ENCODE data around the gene VWCE. TPM values are rescaled to one million over a fixed set of nuclear protein-coding genes. Genes with fewer than 3 reads are reported as not detected.

VWCE gene
- total and polyA plus RNA-seq, 10 of the 15 experiments (the other 5 are each of a cell fraction or from before 2014, with no cell fraction given) = 0.10 to 4.9 (median 2.4) TPM

- ChIA-PET CTCF (no interaction called here), POLR2A (no interaction called here), RAD21 (ENCODE audit: unreplicated experiment) (no interaction called here), SMC1A (ENCODE audit: uncharacterized antibody, unreplicated experiment) (no interaction called here)
- Histone ChIP-seq H2AFZ (ENCODE audit: control insufficient read depth, low read depth, low read length) (no peak overlapping the region), H3K79me2 (ENCODE audit: control insufficient read depth, insufficient read depth, low read length) (no peaks in the 10 kb centered on the region), H3K36me3 (ENCODE audit: control insufficient read depth in 2 of 2, insufficient read depth in 2 of 2, low read length in 1 of 2) (no peaks in the 10 kb centered on the region), H3K4me2 (ENCODE audit: control insufficient read depth, insufficient read depth) (no peak overlapping the region), H3K4me1 (ENCODE audit: control insufficient read depth, insufficient read depth, low read length) (no peaks in the 10 kb centered on the region), H3K9me3 (replicated peaks; ENCODE audit: control insufficient read depth, insufficient read depth, low read length) (no peaks in the 10 kb centered on the region), H3K27me3 (replicated peaks in 1 of 2; ENCODE audit: control insufficient read depth in 2 of 2, insufficient read depth in 2 of 2, low read length in 1 of 2) (no peaks in the 10 kb centered on the region), H3K27ac (ENCODE audit: control insufficient read depth, insufficient read depth) (no peak overlapping the region), H3K4me3 (no peak overlapping the region), H3K9ac (ENCODE audit: control insufficient read depth, insufficient read depth, low read length) (no peak overlapping the region), H4K20me1 (ENCODE audit: control insufficient read depth, insufficient read depth) (no peaks in the 10 kb centered on the region)
- in situ Hi-C loops (cut with MboI) = no loop called here
- intact Hi-C loops (cut with micrococcal nuclease; ENCODE audit: unreplicated experiment) = no loop called here
- no peak for DNase-seq (ENCODE audit: low read depth, low spot score)
- FAIRE-seq = no peak
- TF ChIP-seq HCFC1 (IDR thresholded peaks at IDR 0.05; ENCODE audit: low read length) = no peak
- TF ChIP-seq, protein P1, sequence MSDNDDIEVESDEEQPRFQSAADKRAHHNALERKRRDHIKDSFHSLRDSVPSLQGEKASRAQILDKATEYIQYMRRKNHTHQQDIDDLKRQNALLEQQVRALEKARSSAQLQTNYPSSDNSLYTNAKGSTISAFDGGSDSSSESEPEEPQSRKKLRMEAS (IDR thresholded peaks at IDR 0.05; ENCODE audit: low read depth, low read length) = no peak
- TF ChIP-seq, protein P2, sequence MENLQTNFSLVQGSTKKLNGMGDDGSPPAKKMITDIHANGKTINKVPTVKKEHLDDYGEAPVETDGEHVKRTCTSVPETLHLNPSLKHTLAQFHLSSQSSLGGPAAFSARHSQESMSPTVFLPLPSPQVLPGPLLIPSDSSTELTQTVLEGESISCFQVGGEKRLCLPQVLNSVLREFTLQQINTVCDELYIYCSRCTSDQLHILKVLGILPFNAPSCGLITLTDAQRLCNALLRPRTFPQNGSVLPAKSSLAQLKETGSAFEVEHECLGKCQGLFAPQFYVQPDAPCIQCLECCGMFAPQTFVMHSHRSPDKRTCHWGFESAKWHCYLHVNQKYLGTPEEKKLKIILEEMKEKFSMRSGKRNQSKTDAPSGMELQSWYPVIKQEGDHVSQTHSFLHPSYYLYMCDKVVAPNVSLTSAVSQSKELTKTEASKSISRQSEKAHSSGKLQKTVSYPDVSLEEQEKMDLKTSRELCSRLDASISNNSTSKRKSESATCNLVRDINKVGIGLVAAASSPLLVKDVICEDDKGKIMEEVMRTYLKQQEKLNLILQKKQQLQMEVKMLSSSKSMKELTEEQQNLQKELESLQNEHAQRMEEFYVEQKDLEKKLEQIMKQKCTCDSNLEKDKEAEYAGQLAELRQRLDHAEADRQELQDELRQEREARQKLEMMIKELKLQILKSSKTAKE (IDR thresholded peaks at IDR 0.05; ENCODE audit: low read depth, poor library complexity, severe bottlenecking) = no peak
- no peak for TF ChIP-seq LARP7 (IDR thresholded peaks at IDR 0.05)
- no peak for TF ChIP-seq EGR1 (IDR thresholded peaks at IDR 0.05; ENCODE audit: borderline replicate concordance in 1 of 2, low read depth in 2 of 2, low read length in 2 of 2)
- no peak for TF ChIP-seq MEF2B (IDR thresholded peaks at IDR 0.05; ENCODE audit: partially characterized antibody, poor library complexity, severe bottlenecking)
- TF ChIP-seq PAX8 (IDR thresholded peaks at IDR 0.05) = no peak
- TF ChIP-seq, protein P3, sequence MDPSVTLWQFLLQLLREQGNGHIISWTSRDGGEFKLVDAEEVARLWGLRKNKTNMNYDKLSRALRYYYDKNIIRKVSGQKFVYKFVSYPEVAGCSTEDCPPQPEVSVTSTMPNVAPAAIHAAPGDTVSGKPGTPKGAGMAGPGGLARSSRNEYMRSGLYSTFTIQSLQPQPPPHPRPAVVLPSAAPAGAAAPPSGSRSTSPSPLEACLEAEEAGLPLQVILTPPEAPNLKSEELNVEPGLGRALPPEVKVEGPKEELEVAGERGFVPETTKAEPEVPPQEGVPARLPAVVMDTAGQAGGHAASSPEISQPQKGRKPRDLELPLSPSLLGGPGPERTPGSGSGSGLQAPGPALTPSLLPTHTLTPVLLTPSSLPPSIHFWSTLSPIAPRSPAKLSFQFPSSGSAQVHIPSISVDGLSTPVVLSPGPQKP (IDR thresholded peaks at IDR 0.05; ENCODE audit: low read depth, low read length) = no peak
- no peak for TF ChIP-seq HDGF (IDR thresholded peaks at IDR 0.05)
- TF ChIP-seq FOS (IDR thresholded peaks at IDR 0.05; ENCODE audit: borderline replicate concordance, extremely low read depth, insufficient read length) = no peak
- TF ChIP-seq ZNF384 (IDR thresholded peaks at IDR 0.05; ENCODE audit: borderline replicate concordance, low read depth, low read length) = no peak
- TF ChIP-seq ZNF24 (IDR thresholded peaks at IDR 0.05) = no peak
- no peak for TF ChIP-seq CHD1 (IDR thresholded peaks at IDR 0.05; ENCODE audit: low read depth, low read length)
- no peak for ATAC-seq
- WGBS (ENCODE audit: insufficient coverage, insufficient replicate concordance, low lambda C conversion rate, missing lambda C conversion rate) = 72% methylated on average over 4 of the region's 4 CpGs
- BruUV-seq (replicated peaks) = no TSS peak
Measured at GRCh38 chr11:61274084-61274483, 21.0 kb downstream of the VWCE start.
